HG03196 (cell line): Measurements from ENCODE around the gene IMPDH1.
A peak's percentile ranks its signal among the peaks of the same experiment; 100 is the strongest.

Experiments used
- ATAC-seq: cut with Tn5 transposase; IDR thresholded peaks from one replicate; pipeline ENCODE4 v1.9.1; 2021; ENCODE audit not compliant: unreplicated experiment

Gene IMPDH1

DNA sequence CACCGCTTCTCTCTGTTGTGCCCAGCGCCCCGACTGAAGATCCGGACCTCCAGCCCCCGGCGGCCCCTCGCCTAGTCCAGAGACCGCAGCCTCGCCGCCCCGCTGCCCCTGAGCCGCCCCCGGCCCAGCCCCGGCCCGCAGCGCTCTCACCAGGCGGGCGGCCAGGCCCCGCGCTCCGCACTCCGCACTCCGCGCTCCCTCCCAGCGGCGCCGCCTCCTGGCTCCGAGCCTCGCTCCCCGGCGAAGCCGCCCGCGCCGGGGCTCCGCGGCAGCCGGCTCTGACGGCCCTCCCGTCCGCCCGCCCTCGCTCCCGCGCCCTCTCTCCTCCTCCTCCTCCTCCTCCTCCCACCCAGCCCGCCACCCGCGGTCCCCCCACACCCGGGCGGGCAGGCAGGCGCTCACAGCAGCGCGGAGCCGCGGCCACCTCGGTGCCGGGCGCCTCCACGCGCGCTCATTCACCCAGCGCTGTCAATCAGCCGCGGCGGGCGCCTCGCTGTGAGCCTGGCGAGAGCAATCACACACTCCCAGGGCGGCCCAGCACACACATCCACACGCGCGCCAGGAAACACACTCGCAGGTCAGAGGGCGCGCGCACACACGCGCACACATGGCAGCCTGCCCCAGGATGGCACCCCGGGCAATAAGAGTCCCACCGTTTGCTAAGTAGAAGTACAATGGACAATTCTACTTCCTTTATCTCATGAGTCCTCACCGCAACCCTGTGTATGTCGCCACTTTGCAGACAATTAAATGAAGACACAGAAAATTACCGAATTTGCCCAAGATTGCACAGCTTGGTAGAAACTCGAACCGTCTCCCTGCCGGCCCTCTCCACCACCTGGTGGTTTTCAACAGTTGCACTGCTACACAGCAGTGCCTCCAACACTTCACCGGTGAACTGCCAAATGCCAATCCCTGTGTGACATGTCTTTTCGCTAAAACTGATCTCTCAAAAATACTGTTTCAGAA is 48.1 kb downstream of the IMPDH1 start, which contains the start of gene PRRT4:
Gene PRRT4, minus strand, starts transcription at position 280 of the 969 bp plus-strand sequence.
- no peak for ATAC-seq

DNA sequence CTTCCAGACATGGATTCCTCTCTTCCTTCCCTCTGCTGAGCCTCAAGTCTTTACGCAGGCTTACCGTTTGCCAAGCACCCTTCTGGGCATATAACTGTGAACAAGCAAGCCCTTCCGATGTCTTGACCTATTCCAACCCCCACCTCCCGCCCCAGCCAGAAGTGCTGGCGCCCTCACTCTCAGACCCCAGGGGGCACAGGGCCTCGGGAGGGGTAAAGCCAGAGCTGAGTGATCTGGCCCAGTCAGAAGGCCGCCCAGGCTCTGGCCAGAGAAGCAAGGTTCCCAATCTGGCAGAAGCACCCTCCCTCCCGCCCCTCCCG is 49.5 kb downstream of the IMPDH1 start:
- ATAC-seq = no peak

- no peak for ATAC-seq
Observed at GRCh38 chr7:128359939-128360338, 49.8 kb downstream of the IMPDH1 start.

DNA sequence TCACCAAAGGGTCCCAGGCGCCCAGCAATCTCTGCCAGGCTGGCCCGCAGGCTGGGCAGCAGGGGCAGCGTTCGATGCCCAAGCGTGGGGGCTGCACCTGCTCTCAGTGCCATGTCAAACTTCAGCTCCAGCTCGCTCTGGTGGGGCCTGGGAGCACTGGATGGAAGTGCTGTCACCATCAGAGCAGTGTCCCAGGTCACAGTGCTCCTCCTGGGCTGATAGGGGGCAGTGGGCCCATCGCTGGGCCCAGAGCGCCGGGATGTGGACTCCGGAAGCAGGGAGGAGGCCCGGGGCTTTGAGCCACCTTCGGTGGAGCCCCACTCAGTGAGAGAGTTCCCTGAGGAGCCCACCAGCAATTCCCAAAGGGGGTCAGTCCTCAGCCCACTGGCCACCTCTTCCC is 50.4 kb downstream of the IMPDH1 start:
- no peak for ATAC-seq

GRCh38 chr7:128358233-128358632 is 51.5 kb downstream of the IMPDH1 start:
- ATAC-seq = no peak

GRCh38 chr7:128357217-128357613 is 52.6 kb downstream of the IMPDH1 start:
- ATAC-seq = no peak

GRCh38 chr7:128356546-128357216 is 53.1 kb downstream of the IMPDH1 start:
- ATAC-seq = no peak

DNA sequence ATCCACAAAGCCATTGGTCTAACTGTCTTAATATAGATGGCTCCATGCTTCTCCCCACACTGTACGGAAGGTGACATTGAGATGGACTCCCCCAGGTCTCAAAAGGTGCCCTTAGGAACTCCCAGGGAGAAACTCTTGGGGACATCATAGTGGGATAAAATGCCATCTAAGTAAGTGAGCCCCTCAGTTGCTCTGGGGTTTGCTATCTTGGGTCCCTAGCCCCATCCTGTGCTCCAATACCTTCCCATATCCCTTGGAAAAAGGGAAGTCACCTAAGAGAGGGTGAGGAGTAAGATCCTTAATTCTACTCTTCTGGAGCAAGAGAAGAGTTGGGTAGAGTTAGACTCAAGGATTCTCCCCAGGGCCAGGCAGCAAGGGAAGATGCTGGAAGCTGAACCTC is 56.2 kb downstream of the IMPDH1 start:
- no peak for ATAC-seq

GRCh38 chr7:128353189-128353588 is 56.6 kb downstream of the IMPDH1 start:
- ATAC-seq = no peak

GRCh38 chr7:128352636-128353035 is 57.1 kb downstream of the IMPDH1 start:
- no peak for ATAC-seq

DNA sequence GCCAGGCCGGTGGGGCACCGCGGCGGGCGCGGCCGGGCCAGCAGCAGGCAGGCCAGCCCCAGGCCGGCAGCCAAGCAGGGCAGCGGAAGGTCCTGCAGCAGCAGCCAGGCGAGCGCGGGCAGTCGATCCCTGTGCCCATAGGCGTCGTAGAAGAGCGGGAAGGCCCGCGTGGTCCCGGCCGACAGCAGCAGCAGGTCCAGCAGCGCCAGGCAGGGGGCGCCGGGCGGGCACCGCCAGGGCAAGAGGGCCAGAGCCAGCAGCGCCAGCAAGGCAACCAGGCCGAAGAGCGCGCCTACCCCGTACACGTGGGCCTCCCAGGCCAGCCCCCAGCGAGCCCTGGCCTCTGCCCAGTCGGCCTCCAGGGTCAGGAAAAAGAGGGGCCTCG is 57.6 kb downstream of the IMPDH1 start:
- ATAC-seq = no peak

GRCh38 chr7:128351296-128352152 is 58.3 kb downstream of the IMPDH1 start:
- no peak for ATAC-seq

DNA sequence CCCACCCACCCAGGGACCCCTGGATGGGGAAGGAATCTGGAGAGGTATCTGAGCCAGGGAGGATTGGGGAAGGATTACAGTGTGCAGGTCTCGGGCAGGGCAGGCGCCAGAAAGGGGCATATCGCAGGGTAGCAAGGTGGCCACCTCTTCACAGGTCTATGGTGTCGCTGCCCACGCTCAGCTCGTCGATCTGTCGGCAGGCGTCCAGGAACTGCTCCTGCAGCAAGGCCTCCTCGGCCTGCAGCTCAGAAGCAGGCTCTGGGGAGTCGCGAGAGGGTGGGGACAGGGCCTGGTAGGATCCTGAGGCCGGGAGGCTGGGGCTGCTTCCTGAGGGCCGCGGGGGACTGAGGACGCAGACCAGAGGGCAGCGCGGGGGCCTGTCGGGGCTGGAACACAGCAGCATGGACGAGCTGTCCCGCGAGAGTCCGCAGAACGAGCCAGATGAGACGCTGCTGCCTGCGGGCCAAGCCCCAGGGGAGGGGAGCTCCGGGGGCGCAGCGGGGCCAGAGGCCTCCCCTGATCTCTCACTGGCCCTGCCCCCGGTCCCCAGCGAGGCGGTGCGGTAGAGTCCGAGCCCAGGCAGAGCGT is 59.0 kb downstream of the IMPDH1 start:
- no peak for ATAC-seq

DNA sequence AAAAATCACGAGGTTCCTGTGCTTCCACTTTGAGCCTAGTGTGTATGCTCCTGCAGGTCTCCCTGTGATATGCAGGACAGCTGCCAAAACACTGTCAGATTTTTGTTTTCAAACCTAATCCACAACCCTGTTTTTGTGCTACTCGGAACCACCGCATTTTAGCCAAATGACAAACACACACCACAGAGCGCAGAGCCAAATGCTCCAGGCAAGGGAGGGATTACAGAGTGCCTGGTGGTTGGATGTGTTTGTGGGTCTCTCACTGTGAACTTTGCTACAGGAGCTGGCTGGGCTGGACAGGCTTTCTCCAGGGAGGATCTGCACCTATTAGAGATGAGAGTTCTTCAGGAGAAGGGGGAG is 60.3 kb downstream of the IMPDH1 start:
- ATAC-seq = no peak

DNA sequence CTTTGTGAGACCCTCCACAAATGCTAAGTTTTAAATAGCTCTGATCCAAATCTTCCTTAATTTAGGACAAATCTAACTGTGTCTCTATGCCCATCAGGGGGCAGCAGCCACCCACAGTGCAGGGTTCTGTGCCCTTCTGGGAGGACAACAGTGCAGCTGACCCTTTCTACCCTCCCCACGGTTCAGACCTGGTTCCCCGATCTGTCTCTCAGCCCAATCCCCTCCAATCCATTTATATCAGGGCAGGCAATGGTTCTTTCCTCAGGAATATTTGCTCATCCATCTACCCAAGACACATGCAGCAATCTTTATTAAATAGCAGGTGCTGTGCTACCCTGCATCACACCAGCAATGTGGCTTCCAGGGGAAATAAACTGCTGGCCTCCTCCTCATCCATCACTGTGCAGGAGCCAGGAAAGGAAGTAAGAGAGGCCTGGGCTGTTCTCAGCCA is 62.1 kb downstream of the IMPDH1 start:
- no peak for ATAC-seq

- ATAC-seq = no peak
Observed at GRCh38 chr7:128344431-128344774, 65.4 kb downstream of the IMPDH1 start.

- ATAC-seq = peak; percentile 95
Observed at GRCh38 chr7:128343554-128344430, 66.0 kb downstream of the IMPDH1 start, which contains the start of gene RBM28. Gene RBM28, minus strand, starts transcription at chr7:128343908. Its CDS starts 115 bp downstream, at chr7:128343793.
